ENCODE results near the gene FFAR3. TPM values are rescaled to one million over a fixed set of nuclear protein-coding genes. Genes with fewer than 3 reads are reported as not detected.

FFAR3 gene
- total and polyA plus RNA-seq, 2 of the 13 experiments (the other 11 are each of a cell fraction or from before 2014, with no cell fraction given): not detected

DNA sequence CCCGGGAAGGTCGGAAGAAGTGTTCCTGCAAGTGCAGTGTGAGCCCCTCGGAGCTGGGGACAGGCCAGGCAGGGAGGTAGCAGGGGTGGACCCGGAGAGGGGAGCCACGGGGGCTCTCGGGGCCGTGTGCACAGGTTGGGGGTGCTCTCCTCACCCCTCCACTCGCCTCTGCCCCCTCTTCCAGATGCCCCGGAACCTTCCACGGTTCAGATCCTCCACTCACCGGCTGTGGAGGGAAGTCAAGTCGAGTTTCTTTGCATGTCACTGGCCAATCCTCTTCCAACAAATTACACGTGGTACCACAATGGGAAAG lies 20.3 kb upstream of the FFAR3 start:
- POLR2A ChIA-PET: no interaction called here
- in situ Hi-C loops (cut with HindIII; ENCODE audit: extremely low pct_ligation_motif_present, low pct_unique_long_range_greater_than_20kb) (no loop called here), intact Hi-C loops (cut with micrococcal nuclease; ENCODE audit: unreplicated experiment) (no loop called here)

DNA sequence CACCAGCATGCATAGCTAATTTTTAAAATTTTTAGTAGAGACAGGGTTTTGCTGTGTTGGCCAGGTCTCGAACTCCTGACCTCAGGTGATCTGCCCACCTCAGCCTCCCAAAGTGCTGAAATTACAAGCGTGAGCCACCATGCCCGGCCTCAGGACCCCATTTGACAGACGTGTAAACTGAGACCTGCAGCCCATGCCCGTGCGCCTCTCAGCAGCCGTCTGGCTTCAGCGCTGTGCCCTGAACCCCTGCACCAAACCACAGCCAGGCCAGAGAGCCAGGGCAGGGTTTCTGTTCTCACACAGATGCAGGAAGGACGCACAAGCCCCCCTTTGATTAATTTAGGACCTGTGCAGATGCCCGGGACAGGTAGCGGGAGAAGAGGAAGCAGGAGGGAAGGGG lies 17.8 kb upstream of the FFAR3 start:
- Histone ChIP-seq H3K9me3 (ENCODE audit: low read length) (no peaks in the 10 kb centered on the region), H4K20me1 (ENCODE audit: insufficient read depth, low read length) (no peaks in the 10 kb centered on the region), H2AFZ (ENCODE audit: low read length) (no peak overlapping the region), H3K9ac (ENCODE audit: insufficient read depth, low read depth, low read length) (no peak overlapping the region), H3K27me3 (ENCODE audit: control insufficient read depth in 1 of 2, insufficient read depth in 2 of 2, low read length in 2 of 2) (no peaks in the 10 kb centered on the region), H3K36me3 (replicated peaks in 1 of 2; ENCODE audit: control insufficient read depth in 1 of 2, insufficient read depth in 2 of 2, low read length in 2 of 2) (no peaks in the 10 kb centered on the region), H3K79me2 (ENCODE audit: insufficient read depth, low read length) (no peaks in the 10 kb centered on the region), H3K4me1 (ENCODE audit: insufficient read depth, low read length) (peaks cover 23% of the 10 kb centered on the region), H3K4me3 (replicated peaks in 1 of 3; ENCODE audit: insufficient read depth in 1 of 3, low read depth in 2 of 3, low read length in 3 of 3) (no peak overlapping the region), H3K4me2 (ENCODE audit: low read depth, low read length) (no peak overlapping the region), H3K27ac (ENCODE audit: extremely low read length, insufficient read depth, low read length) (no peak overlapping the region)
- no TSS peak for BruUV-seq (replicated peaks)
- in situ Hi-C loops (cut with HindIII; ENCODE audit: extremely low pct_ligation_motif_present, low pct_unique_long_range_greater_than_20kb) (no loop called here), intact Hi-C loops (cut with micrococcal nuclease; ENCODE audit: unreplicated experiment) (no loop called here)
- 77% methylated on average over 6 of the region's 11 CpGs for WGBS (ENCODE audit: low lambda C conversion rate)
- ChIA-PET POLR2A (no interaction called here), CTCF (ENCODE audit: low intra/inter-chr PET ratio, low total read pairs) (no interaction called here)
- FAIRE-seq (no peak), ATAC-seq (no peak), DNase-seq (ENCODE audit: low spot score) (no peak)
- TF ChIP-seq TFE3 (CRISPR knock-in tag; IDR thresholded peaks at IDR 0.05) (no peak), EP300 (IDR thresholded peaks at IDR 0.05; ENCODE audit: low read depth in 2 of 2, low read length in 2 of 2) (no peak), EP300 (CRISPR knock-in tag; IDR thresholded peaks at IDR 0.05; ENCODE audit: borderline replicate concordance) (no peak), ZUFSP (CRISPR knock-in tag; IDR thresholded peaks at IDR 0.05; ENCODE audit: borderline replicate concordance) (no peak), MXI1 (IDR thresholded peaks at IDR 0.05; ENCODE audit: borderline replicate concordance, low read depth, low read length) (no peak), KLF11 (CRISPR knock-in tag; IDR thresholded peaks at IDR 0.05) (no peak)
- TF ChIP-seq, protein P1, sequence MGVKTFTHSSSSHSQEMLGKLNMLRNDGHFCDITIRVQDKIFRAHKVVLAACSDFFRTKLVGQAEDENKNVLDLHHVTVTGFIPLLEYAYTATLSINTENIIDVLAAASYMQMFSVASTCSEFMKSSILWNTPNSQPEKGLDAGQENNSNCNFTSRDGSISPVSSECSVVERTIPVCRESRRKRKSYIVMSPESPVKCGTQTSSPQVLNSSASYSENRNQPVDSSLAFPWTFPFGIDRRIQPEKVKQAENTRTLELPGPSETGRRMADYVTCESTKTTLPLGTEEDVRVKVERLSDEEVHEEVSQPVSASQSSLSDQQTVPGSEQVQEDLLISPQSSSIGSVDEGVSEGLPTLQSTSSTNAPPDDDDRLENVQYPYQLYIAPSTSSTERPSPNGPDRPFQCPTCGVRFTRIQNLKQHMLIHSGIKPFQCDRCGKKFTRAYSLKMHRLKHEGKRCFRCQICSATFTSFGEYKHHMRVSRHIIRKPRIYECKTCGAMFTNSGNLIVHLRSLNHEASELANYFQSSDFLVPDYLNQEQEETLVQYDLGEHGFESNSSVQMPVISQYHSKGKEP (CRISPR knock-in tag; IDR thresholded peaks at IDR 0.05): no peak
- TF ChIP-seq, protein P2, sequence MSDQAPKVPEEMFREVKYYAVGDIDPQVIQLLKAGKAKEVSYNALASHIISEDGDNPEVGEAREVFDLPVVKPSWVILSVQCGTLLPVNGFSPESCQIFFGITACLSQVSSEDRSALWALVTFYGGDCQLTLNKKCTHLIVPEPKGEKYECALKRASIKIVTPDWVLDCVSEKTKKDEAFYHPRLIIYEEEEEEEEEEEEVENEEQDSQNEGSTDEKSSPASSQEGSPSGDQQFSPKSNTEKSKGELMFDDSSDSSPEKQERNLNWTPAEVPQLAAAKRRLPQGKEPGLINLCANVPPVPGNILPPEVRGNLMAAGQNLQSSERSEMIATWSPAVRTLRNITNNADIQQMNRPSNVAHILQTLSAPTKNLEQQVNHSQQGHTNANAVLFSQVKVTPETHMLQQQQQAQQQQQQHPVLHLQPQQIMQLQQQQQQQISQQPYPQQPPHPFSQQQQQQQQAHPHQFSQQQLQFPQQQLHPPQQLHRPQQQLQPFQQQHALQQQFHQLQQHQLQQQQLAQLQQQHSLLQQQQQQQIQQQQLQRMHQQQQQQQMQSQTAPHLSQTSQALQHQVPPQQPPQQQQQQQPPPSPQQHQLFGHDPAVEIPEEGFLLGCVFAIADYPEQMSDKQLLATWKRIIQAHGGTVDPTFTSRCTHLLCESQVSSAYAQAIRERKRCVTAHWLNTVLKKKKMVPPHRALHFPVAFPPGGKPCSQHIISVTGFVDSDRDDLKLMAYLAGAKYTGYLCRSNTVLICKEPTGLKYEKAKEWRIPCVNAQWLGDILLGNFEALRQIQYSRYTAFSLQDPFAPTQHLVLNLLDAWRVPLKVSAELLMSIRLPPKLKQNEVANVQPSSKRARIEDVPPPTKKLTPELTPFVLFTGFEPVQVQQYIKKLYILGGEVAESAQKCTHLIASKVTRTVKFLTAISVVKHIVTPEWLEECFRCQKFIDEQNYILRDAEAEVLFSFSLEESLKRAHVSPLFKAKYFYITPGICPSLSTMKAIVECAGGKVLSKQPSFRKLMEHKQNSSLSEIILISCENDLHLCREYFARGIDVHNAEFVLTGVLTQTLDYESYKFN (CRISPR knock-in tag; conservative IDR thresholded peaks at IDR 0.05): no peak

More for the DNA sequence above, 20.3 kb upstream of the FFAR3 start:
- peaks cover 17% of the 10 kb centered on the region for H3K4me1 ChIP-seq (ENCODE audit: insufficient read depth, low read length)
- no peaks in the 10 kb centered on the region for H3K9me3 ChIP-seq (ENCODE audit: low read length)
- TF ChIP-seq NCOR1 (IDR thresholded peaks at IDR 0.05; ENCODE audit: borderline replicate concordance, low read length) (no peak), GABPB1 (CRISPR knock-in tag; IDR thresholded peaks at IDR 0.05) (no peak)
- no peak for FAIRE-seq
- CTCF ChIA-PET (ENCODE audit: low intra/inter-chr PET ratio, low total read pairs): no interaction called here
- no TSS peak for BruUV-seq (replicated peaks)
- H3K4me2 ChIP-seq (ENCODE audit: low read depth, low read length): no peak overlapping the region
- WGBS (ENCODE audit: low lambda C conversion rate): 78% methylated on average over 13 of the region's 13 CpGs
- H3K79me2 ChIP-seq (ENCODE audit: insufficient read depth, low read length): no peaks in the 10 kb centered on the region
- no peak overlapping the region for H3K27ac ChIP-seq (ENCODE audit: extremely low read length, insufficient read depth, low read length)
- no peak for ATAC-seq
- H3K27me3 ChIP-seq (ENCODE audit: control insufficient read depth in 1 of 2, insufficient read depth in 2 of 2, low read length in 2 of 2): no peaks in the 10 kb centered on the region
- H3K9ac ChIP-seq (ENCODE audit: insufficient read depth, low read depth, low read length): no peak overlapping the region
- H3K4me3 ChIP-seq (replicated peaks in 1 of 3; ENCODE audit: insufficient read depth in 1 of 3, low read depth in 2 of 3, low read length in 3 of 3): no peak overlapping the region
- no peak for DNase-seq (ENCODE audit: low spot score)
- no peaks in the 10 kb centered on the region for H4K20me1 ChIP-seq (ENCODE audit: insufficient read depth, low read length)
- H2AFZ ChIP-seq (ENCODE audit: low read length): no peak overlapping the region
- H3K36me3 ChIP-seq (replicated peaks in 1 of 2; ENCODE audit: control insufficient read depth in 1 of 2, insufficient read depth in 2 of 2, low read length in 2 of 2): no peaks in the 10 kb centered on the region
